COLO829 (cell line): Measurements from ENCODE around the gene SLC35F4.
"Not testable (repeated sequence)": the region's sequence is repeated elsewhere in the genome, so short reads cannot be mapped to it uniquely, and the experiment has no call there.

ENCODE experiments used
- DNase-seq: peaks from one replicate; pipeline ENCODE4 v3.0.0; 2012; ENCODE audit warnings: low spot score

SLC35F4 gene

GRCh38 chr14:57722141-57722540, 143.8 kb downstream of the SLC35F4 start:
- not testable (repeated sequence) for DNase-seq

DNA sequence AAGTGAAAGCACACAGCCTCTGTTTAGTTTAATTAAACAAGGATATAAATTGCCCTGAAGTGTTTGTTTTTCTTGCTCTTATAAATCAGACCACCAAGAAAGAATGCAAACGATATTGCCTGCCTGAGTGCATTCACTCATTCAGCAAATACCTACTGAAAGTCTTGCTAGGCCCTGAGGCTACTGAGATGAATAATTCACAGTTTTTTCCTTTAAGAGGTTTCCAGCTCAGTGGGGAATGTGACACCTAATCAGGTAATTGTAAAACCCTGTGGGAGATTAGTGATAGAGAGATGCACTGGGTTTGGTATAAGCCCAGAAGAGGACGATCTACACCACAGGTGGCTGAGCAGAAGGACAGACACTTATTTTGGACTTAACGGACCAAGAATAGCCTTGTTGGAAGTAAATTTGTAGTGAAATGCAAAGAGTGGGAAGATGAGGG, 151.4 kb downstream of the SLC35F4 start:
- DNase-seq = no peak

DNA sequence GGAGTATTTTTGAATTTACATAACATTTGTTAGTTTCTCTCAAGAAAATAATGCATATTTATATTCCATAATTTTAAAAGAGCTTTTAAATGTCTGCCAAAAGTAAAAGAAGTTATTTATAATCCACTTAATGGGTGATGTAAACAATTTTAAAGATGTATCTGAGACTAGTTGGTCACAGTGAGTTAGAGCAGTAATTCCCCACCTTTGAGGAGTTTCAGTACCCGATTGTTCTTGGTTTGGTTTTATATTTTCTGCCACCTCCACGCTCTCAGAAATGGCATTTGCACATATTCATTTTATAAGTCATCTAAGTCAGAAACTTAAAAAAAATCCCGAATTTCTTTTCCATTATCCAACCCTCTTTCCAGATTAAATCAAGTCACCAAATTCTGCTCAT, 153.2 kb downstream of the SLC35F4 start:
- DNase-seq = no peak

DNA sequence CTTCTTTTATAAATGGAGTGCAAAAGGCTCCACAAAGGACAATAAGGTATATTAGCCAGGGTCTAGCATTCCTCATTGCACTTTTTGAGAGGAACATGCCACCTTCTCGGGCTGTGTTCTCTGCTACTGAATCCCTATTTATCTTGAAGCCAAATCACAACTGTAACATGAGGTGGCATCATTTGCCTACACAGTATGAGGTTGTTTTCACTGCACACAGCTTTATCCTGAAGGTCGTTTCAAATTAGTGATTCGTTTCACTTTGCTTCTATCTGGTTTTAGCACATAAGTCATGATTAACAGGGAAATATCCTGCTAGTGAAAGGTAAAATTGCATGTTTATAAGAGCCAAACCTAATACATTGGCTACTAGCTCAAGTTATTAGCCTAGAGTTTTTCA, 153.8 kb downstream of the SLC35F4 start:
- no peak for DNase-seq

DNA sequence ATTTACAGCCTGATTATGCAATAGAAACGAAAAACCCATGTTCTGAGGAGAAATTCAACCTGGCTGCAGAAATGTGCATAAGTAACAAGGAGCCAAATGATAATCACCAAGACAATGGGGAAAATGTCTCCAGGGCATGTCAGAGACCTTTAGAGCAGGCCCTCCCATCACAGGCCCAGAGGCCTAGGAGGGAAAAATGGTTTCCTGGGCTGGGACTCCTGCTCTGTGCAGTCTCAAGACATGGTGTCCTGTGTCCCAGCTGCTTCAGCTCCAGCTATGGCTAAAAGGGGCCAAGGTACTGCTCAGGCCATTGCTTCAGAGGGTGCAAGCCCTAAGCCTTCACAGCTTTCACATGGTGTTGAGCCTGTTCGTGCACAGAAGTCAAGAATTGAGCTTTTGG, 156.0 kb downstream of the SLC35F4 start:
- no peak for DNase-seq

- not testable (repeated sequence) for DNase-seq
Observed at GRCh38 chr14:57709086-57709485, 156.8 kb downstream of the SLC35F4 start.

GRCh38 chr14:57707219-57707618, 158.7 kb downstream of the SLC35F4 start:
- DNase-seq = no peak

DNA sequence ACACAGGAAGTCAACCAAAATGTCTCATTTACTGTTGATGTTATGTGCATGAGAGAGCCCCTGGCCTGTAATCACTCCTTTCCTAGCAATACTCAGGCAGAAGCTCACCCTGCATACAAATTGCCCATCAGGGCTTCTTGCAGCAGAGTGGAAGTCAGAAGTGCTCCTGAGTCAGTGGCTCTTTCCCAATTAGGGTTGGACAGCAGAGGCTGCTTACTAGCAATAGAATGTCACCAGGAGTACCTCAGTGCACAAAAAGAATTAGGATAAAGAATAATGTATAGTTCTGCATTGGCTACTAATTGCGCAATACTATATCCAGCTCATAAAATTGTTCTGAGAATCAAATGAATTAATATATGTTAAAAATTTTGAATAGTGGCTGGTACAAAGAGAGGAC, 161.1 kb downstream of the SLC35F4 start:
- DNase-seq = no peak

GRCh38 chr14:57699947-57700346, 165.9 kb downstream of the SLC35F4 start:
- no peak for DNase-seq

DNA sequence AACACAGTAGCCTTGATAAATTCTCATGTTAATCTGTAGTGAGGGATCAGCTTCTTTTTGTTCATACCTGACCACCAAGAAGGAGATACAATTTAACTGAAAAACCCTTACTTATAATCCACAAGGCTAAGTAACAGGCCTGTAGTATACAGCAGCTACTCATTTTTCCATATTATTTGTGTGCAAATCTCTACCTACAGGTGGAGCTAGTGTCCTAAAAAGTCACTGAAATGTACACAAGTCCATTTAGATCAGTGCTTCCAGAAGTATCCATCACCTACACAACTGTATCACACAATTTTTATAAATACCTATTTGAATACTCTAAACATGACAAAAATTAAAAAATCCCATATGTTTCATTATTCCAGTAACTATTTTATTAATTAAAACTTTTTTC, 173.2 kb downstream of the SLC35F4 start:
- DNase-seq = peak; percentile 20

GRCh38 chr14:57687416-57687815, 178.5 kb downstream of the SLC35F4 start:
- no peak for DNase-seq

DNA sequence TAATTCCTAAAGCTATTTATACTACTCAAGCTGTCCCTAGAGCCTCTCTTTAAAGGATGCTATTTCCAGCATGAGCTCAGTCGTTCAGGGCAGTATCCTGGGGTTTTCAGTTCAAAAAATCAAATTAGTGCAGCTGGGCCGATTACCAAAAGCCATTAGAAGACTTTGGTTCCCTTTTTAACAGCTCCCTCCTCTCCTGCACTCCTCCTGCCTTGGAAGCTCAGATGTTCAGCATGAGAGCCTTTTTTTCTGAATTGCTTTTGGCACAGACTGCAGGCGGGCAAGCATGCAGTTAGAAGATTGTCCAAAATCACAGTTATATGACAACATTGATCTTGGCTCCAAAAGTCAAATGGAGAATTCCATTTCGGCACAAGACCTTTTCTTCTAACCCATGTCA, 179.6 kb downstream of the SLC35F4 start:
- no peak for DNase-seq

DNA sequence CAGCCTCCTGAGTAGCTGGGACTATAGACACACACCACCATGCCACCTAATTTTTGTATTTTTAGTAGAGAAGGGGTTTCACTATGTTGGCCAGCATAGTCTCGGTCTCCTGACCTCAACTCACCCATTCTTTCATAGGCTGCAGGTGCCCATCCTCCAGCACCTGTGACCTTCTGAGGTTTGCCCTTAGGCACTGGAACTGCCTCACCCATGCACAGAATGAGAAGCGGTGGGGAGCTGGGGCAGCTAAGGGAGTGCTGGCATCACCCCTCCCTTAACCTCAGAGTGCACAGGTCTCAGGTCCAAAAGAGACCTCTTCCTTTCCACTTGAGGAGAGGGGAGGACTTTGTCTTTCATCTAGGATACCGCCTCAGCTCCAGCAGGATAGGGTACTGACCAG, 194.9 kb downstream of the SLC35F4 start:
- no peak for DNase-seq

DNA sequence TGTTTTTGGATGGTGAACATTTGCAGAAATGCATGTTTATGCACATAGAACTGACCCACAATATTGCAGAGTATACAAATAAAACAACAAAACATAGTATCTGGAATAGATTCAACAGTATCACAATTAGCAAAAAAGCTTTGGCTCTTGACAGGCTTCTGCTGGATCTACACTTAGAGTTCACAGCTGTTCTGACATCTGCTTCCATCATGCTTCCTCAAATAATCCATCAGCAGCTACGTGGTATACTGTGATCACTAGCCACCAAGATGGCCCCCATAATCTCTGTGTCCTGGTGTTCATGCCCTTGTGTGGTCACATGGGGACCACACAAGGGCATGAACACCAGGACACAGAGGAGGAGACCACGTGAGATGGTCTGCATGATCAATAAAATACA, 205.7 kb downstream of the SLC35F4 start:
- no peak for DNase-seq

DNA sequence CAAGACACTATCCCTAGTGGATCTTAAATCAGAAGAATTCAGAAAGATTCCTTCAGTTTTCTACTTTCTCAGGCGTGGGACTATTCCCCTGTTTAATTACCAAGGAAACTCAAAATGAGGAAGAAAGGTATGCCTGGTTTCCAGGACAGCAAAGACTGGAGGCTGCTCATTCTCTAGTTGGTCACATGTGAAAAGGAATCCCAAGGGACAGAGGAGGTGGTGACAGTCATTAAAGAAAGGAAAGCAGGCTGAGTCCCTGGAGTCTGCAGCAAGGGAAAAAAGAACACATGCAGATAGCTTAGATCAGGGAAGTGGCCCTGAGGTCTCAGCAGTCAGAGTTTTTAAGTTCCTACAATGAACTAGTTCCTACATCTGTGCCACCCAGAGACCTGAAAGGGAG, 206.8 kb downstream of the SLC35F4 start:
- no peak for DNase-seq

GRCh38 chr14:57657487-57657886, 208.4 kb downstream of the SLC35F4 start:
- no peak for DNase-seq

DNA sequence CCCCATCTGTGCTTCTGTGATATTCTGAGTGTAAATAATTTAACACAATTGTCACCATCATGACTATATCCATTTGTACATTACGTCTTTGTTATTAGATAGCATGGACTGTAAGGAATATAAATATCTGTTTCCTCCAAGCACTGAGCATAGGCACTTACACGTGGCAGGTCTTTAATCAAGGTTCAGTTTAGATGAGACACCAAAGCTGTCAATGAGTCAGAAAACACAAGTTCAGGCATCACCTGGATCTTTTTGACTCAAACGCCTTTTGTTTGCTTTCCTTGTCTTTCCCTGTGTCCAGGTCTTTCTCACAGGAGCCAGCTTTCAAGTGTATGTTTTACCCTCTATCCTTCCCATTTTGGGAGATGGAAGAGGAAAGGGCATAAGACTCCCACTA, 209.0 kb downstream of the SLC35F4 start:
- no peak for DNase-seq

- no peak for DNase-seq
Observed at GRCh38 chr14:57652769-57653168, 213.1 kb downstream of the SLC35F4 start.

DNA sequence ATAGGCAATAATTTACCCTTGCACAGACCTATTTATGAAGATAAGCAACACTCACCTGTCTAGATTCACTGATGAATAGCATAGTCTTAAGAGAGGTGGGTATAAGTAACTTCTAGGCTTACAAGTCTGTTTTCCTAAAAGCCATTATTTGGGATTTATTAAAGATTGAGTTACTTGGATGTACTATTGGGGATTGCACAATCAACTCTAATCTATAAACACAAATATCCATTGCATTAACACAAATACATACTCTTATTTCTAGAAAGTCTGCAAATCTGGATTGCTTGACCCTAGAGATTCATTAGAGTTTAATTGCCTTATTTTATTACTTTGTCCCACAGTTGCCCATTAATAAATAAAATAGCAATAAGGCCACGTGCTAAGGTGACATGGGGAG, 224.1 kb downstream of the SLC35F4 start:
- no peak for DNase-seq

- DNase-seq = no peak
Observed at GRCh38 chr14:57640036-57640435, 225.9 kb downstream of the SLC35F4 start.

- DNase-seq = no peak
Observed at GRCh38 chr14:57637901-57638300, 228.0 kb downstream of the SLC35F4 start.

DNA sequence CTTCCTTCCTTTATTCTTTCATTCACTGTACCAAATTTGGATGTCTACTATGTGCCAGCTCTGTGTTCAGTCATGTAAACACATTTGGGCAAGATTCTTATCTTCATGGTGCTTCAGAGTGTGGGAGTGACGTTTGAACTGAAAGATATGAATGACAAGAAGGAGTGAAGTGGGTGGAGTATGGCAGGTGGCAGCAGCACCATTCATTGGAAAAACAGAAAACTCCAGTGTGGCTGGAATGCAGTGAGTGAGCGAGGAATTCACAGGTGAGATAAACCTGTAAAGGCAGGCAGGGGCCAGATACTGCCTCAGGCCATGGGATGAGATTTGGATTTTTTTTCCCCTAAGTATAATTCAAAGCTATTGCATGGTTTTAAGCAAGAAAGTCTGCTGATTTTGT, 231.6 kb downstream of the SLC35F4 start:
- no peak for DNase-seq

DNA sequence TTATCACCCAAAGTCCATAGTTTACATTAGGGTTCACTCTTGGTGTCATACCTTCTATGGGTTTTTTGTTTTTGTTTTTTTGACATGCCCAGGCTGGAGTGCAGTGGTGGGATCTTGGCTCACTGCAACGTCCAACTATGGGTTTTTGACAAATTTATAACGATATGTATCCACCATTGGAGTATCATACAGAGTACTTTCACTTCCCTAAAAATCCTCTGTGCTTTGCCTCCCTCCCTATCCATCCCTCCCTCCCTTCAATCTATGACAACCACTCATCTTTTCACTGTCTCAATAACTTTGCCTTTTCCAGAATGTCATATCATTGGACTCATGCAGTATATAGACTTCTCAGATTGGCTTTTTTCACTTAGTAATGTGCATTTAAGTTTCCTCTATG, 233.2 kb downstream of the SLC35F4 start:
- DNase-seq = no peak

DNA sequence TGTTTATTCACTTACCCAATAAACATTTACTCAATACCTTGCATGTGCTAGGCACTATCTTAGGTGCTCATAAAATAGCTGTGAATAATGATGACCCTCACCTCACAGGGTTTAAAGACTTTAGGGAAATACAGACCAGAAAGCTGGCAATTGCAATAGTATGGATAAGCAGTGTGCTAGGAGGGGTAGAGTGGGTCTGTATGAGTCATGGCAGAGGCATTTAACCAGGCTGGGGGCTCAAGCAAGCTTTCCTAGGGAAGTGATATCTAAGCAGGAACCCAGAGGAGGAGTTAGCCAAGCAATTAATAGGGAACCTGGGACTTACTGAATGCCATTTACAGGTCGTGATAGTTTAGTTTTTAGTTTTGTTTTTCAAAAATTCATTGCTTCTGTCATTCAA, 248.4 kb downstream of the SLC35F4 start:
- DNase-seq = no peak

DNA sequence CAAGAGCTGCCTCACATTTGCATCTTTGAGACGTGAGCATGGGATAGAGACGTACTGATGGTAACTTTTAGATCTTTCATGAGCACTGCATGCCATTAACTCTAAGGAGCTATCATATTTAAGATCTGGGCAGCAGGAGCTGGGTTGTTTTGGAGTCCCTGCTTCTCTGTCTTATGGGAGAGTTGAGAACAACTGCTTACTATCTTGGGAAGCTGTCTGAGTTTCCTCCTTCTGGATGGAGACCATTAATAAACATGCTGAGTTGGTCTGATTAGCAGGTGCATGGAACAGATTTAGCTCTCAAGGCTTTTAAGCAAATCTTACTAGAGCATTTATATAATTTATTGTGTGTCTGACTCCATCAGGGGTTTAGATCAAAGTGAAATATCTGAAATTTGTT, 252.9 kb downstream of the SLC35F4 start:
- DNase-seq = no peak
